Measurements from ENCODE around the gene ZCCHC24. TPM values are rescaled to one million over a fixed set of nuclear protein-coding genes. Genes with fewer than 3 reads are reported as not detected.
"Not testable (repeated sequence)": the region's sequence is repeated elsewhere in the genome, so short reads cannot be mapped to it uniquely, and the experiment has no call there.

ZCCHC24 gene
- total RNA-seq, 2 donors from 2014 or later = 14.0 to 19.8 TPM

DNA sequence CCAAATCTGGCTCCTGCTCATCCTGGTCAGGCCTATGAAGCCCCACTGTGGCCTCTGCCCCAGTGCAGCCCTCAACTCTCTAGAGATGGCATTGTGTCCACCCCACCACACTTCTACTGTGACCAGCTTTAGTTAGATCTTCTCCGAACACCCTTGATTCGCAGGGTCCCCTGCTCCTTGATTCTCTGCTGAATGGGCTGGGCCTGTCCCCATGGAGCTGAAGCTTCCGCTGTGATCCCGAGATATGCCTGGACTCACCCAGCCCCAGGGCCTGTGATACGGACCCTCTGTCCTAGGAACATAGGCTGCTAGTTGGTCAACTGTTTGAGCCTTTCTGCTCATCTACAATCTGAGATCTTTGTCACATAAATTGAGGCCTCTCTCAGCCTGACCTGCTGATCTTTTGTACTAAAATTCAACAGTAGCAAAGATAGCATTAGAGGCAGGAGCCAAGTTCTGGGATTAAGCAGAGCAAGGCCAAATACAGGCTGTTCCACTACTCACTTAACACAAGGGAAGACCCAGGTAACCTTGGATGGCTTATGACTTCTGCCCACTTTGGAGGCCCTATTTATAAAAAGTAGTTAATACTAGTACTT, 104.7 kb downstream of the ZCCHC24 start:
- WGBS, 2 donors = 94 to 100% methylated on average over 2 to 5 of the region's 5 CpGs
- Histone ChIP-seq H3K27me3 (no peaks in the 10 kb centered on the region), H3K36me3 (replicated peaks in 1 of 2; ENCODE audit: insufficient read depth in 1 of 2, low read depth in 2 of 2) (no peaks in the 10 kb centered on the region), H3K4me3 (no peak overlapping the region), H3K9me3 (no peaks in the 10 kb centered on the region), H3K27ac (no peak overlapping the region), H3K4me1 (peaks cover 59% of the 10 kb centered on the region)
- intact Hi-C loops (cut with DNase I) = no loop called here
- no peak for ATAC-seq
- TF ChIP-seq POLR2A (IDR thresholded peaks at IDR 0.05) = no peak
- TF ChIP-seq, protein P1, sequence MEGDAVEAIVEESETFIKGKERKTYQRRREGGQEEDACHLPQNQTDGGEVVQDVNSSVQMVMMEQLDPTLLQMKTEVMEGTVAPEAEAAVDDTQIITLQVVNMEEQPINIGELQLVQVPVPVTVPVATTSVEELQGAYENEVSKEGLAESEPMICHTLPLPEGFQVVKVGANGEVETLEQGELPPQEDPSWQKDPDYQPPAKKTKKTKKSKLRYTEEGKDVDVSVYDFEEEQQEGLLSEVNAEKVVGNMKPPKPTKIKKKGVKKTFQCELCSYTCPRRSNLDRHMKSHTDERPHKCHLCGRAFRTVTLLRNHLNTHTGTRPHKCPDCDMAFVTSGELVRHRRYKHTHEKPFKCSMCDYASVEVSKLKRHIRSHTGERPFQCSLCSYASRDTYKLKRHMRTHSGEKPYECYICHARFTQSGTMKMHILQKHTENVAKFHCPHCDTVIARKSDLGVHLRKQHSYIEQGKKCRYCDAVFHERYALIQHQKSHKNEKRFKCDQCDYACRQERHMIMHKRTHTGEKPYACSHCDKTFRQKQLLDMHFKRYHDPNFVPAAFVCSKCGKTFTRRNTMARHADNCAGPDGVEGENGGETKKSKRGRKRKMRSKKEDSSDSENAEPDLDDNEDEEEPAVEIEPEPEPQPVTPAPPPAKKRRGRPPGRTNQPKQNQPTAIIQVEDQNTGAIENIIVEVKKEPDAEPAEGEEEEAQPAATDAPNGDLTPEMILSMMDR (IDR thresholded peaks at IDR 0.05) = no peak
- DNase-seq = no peak

DNA sequence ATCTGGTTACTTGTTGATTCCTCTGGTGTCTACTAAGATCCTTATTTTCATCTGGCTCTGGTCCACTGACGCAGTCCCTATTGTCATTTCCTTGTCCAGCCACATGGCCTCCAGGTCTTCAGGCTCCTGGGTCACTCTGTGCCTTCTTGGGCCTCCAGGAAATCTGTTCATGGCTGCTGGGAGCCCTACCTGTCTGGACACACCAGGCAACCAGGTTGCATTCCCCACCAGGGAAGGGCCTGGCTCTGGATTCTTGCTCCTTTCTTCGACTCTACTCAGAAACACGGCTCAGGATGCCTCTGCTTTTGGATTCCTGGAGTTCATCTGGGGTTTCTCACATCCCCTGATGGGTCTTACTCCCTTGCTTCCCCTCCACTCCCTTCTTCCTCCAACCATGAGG, 106.2 kb downstream of the ZCCHC24 start:
- TF ChIP-seq, protein P1 (IDR thresholded peaks at IDR 0.05) = no peak
- TF ChIP-seq POLR2A (IDR thresholded peaks at IDR 0.05) = no peak

DNA sequence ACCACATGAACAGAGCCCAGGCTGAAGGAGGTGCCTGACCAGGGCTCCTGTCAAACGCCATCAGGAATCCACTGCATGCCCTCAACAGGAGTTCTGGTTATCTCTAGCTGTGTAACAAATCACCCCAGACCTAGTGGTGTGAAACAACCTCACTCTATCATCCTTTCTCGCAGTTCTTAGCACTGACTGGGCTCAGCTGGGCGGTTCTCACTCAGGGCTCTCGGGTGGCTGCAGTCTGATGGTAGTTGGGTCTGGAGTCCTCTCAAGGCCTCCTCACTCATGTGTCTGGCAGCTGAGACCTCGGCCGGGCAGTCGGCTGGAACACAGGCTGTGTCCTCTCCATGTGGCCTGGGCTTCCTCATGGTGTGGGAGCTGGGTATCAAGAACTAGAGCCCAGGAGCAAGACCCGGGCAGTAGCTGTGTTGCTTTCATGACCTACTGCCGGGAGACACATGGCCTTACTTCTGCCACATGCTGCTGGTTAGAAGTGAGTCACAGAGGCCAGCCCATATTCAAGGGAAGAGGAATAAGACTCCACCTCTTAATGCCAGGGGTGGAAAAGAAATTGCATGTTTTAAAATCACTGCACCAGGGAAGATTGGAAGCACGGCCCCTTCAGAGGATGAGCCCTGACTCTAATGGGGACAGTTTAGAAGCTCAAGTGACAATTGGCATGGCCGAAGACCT, 107.5 kb downstream of the ZCCHC24 start:
- H3K27ac ChIP-seq; H3K9me3 ChIP-seq; intact Hi-C loops (cut with DNase I); DNase-seq; H3K27me3 ChIP-seq; H3K36me3 ChIP-seq (replicated peaks in 1 of 2; ENCODE audit: insufficient read depth in 1 of 2, low read depth in 2 of 2); H3K4me3 ChIP-seq; ATAC-seq: not testable (repeated sequence)
- WGBS, 2 donors = 93 to 94% methylated on average over 3 to 6 of the region's 11 CpGs
- H3K4me1 ChIP-seq = peaks cover 34% of the 10 kb centered on the region

More for the DNA sequence above, 106.2 kb downstream of the ZCCHC24 start:
- no peak for ATAC-seq
- H3K4me1 ChIP-seq = peaks cover 48% of the 10 kb centered on the region
- H3K36me3 ChIP-seq (replicated peaks in 1 of 2; ENCODE audit: insufficient read depth in 1 of 2, low read depth in 2 of 2) = no peaks in the 10 kb centered on the region
- H3K9me3 ChIP-seq = no peaks in the 10 kb centered on the region
- H3K4me3 ChIP-seq = no peak overlapping the region
- intact Hi-C loops (cut with DNase I) = no loop called here
- no peaks in the 10 kb centered on the region for H3K27me3 ChIP-seq
- 90 to 91% methylated on average over 3 of the region's 3 CpGs for WGBS, 2 donors
- no peak overlapping the region for H3K27ac ChIP-seq
- DNase-seq = no peak

DNA sequence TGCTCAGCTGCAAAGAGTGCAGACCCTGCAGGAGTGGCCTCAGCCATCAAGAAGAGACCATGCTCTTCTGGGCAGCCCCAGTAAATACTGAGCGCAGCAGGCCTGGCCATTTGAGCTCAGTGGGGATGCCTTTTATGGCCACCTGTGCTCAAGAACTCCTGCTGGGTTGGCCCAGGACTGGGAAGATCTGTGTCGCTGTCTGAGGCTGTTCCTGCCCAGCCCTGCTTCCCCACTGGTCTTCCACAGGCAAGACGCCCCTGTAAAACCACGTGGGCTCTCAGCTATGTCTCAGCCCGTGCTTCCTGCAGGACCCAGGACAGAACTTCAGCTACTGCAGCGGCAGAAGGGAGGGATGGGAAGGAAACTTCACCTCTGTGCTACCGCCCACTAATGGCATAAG, 108.7 kb downstream of the ZCCHC24 start:
- no peaks in the 10 kb centered on the region for H3K9me3 ChIP-seq
- ATAC-seq = no peak
- no peak overlapping the region for H3K27ac ChIP-seq
- intact Hi-C loops (cut with DNase I) = no loop called here
- H3K36me3 ChIP-seq (replicated peaks in 1 of 2; ENCODE audit: insufficient read depth in 1 of 2, low read depth in 2 of 2) = no peaks in the 10 kb centered on the region
- no peaks in the 10 kb centered on the region for H3K27me3 ChIP-seq
- TF ChIP-seq, protein P1 (IDR thresholded peaks at IDR 0.05) = no peak
- no peak for TF ChIP-seq POLR2A (IDR thresholded peaks at IDR 0.05)
- DNase-seq = no peak
- peaks cover 23% of the 10 kb centered on the region for H3K4me1 ChIP-seq
- 64 to 87% methylated on average over 5 to 7 of the region's 7 CpGs for WGBS, 2 donors
- no peak overlapping the region for H3K4me3 ChIP-seq

DNA sequence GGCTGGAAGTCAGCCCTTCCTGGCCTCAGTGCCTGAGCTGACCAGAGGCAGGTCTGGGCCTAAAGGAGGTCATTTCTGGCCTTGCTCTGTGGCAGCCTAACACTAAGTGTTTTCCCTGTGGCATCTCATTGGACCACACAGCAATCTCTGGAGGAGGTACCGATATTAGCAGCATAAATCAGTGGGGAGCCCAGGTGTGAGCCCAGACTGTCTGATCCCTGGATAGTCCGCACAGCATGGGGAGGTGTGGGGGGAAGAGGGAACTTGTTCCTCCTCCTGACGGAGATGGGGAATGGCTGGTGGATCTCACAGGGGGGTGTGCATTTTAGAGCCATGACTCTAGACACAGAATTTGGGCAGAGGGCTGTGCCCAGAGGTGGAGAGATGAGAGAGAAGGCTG, 109.1 kb downstream of the ZCCHC24 start:
- H3K4me1 ChIP-seq = peaks cover 18% of the 10 kb centered on the region
- no peak overlapping the region for H3K4me3 ChIP-seq
- H3K36me3 ChIP-seq (replicated peaks in 1 of 2; ENCODE audit: insufficient read depth in 1 of 2, low read depth in 2 of 2) = no peaks in the 10 kb centered on the region
- WGBS, 2 donors = 88 to 100% methylated on average over 3 of the region's 3 CpGs
- TF ChIP-seq, protein P1 (IDR thresholded peaks at IDR 0.05) = no peak
- no peak for TF ChIP-seq POLR2A (IDR thresholded peaks at IDR 0.05)
- no peaks in the 10 kb centered on the region for H3K27me3 ChIP-seq
- ATAC-seq (no peak), DNase-seq (no peak)
- H3K27ac ChIP-seq = peak overlapping the region in 1 of 4 donors; percentile 28
- no peaks in the 10 kb centered on the region for H3K9me3 ChIP-seq
- intact Hi-C loops (cut with DNase I) = no loop called here
